Measurements from ENCODE around the gene CPEB2. TPM values are rescaled to one million over a fixed set of nuclear protein-coding genes. Genes with fewer than 3 reads are reported as not detected.

CPEB2 gene
- total and polyA plus RNA-seq, 2 experiments from 2014 or later, result 3.5 to 6.6 TPM

- no peak overlapping the region for H3K4me3 ChIP-seq
- H3K9me3 ChIP-seq (ENCODE audit: low read depth), result no peaks in the 10 kb centered on the region
- no peak overlapping the region for H3K4me2 ChIP-seq (ENCODE audit: unreplicated experiment)
- H3K27ac ChIP-seq, result no peak overlapping the region
- no peak for DNase-seq
- no peaks in the 10 kb centered on the region for H3K27me3 ChIP-seq (replicated peaks; ENCODE audit: insufficient read depth)
- H3K9ac ChIP-seq, result no peak overlapping the region
- in situ Hi-C loops (cut with MboI), result loop anchor here (25.0 kb wide), 2 partner anchors 1135 to 1385 kb away; partner anchors contain the start of gene BOD1L1
- peaks cover 25% of the 10 kb centered on the region for H3K4me1 ChIP-seq (ENCODE audit: insufficient read depth)
- peaks cover 26% of the 10 kb centered on the region for H3K36me3 ChIP-seq (ENCODE audit: low read depth)
- WGBS, 2 experiments (ENCODE audit: low coverage in 1 of 2, low lambda C conversion rate in 2 of 2, missing lambda C conversion rate in 2 of 2), result 77 to 78% methylated on average over 2 of the region's 2 CpGs
- H3F3A ChIP-seq (ENCODE audit: insufficient read depth), result 0 out of 2 replicates have a peak, but pooled peaks cover 10% of the 10 kb centered on the region
- no peak overlapping the region for H2AFZ ChIP-seq
- H4K20me1 ChIP-seq (ENCODE audit: insufficient read depth), result no peaks in the 10 kb centered on the region
- TF ChIP-seq EZH2phosphoT487 (IDR thresholded peaks at IDR 0.05; ENCODE audit: insufficient read depth, low read depth), result no peak
- TF ChIP-seq EZH2 (IDR thresholded peaks at IDR 0.05; ENCODE audit: insufficient read depth, poor library complexity, severe bottlenecking), result no peak
- peaks cover 99% of the 10 kb centered on the region for H3K79me2 ChIP-seq (ENCODE audit: insufficient read depth)
- H3K9me2 ChIP-seq (ENCODE audit: insufficient read depth), result no peaks in the 10 kb centered on the region
Measured at GRCh38 chr4:15021946-15022345, 19.7 kb downstream of the CPEB2 start.

DNA sequence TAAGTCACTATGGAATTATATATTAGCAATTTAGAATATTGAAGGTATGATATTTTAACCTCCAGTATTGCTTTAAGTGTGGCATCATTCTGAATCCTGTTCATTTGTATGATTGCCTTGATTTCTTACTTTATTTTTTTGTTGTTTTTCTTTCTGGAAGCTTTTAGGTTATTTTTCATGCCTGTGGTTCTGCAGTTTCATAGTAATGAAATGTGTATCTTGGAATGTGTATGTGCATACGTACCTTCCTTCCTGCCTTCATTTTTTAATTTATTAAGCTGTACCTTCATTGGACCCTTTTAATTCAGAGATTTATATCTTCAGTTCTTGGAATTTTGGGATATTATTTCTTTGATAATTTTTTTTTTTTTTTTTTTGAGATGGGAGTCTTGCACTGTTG is 22.1 kb downstream of the CPEB2 start:
- Histone ChIP-seq H3K27me3 (replicated peaks; ENCODE audit: insufficient read depth) (no peaks in the 10 kb centered on the region), H3K9me2 (ENCODE audit: insufficient read depth) (no peaks in the 10 kb centered on the region), H3K79me2 (ENCODE audit: insufficient read depth) (peaks cover 100% of the 10 kb centered on the region), H3K4me2 (ENCODE audit: unreplicated experiment) (peak overlapping the region; percentile 13), H3F3A (ENCODE audit: insufficient read depth) (0 out of 2 replicates have a peak, but pooled peaks cover 10% of the 10 kb centered on the region), H3K36me3 (ENCODE audit: low read depth) (peaks cover 7% of the 10 kb centered on the region), H3K9me3 (ENCODE audit: low read depth) (no peaks in the 10 kb centered on the region), H3K4me1 (ENCODE audit: insufficient read depth) (peaks cover 32% of the 10 kb centered on the region), H4K20me1 (ENCODE audit: insufficient read depth) (no peaks in the 10 kb centered on the region), H3K27ac (no peak overlapping the region), H3K9ac (no peak overlapping the region), H2AFZ (no peak overlapping the region), H3K4me3 (no peak overlapping the region)
- in situ Hi-C loops (cut with MboI), result loop anchor here (25.0 kb wide), 2 partner anchors 1137 to 1387 kb away; partner anchors contain the start of gene BOD1L1
- 0% methylated on average over 1 of the region's 1 CpG for WGBS, 2 experiments (ENCODE audit: low coverage in 1 of 2, low lambda C conversion rate in 2 of 2, missing lambda C conversion rate in 2 of 2)
- DNase-seq, result peak; percentile 23
- TF ChIP-seq EZH2 (IDR thresholded peaks at IDR 0.05; ENCODE audit: insufficient read depth, poor library complexity, severe bottlenecking), result no peak
- no peak for TF ChIP-seq EZH2phosphoT487 (IDR thresholded peaks at IDR 0.05; ENCODE audit: insufficient read depth, low read depth)

DNA sequence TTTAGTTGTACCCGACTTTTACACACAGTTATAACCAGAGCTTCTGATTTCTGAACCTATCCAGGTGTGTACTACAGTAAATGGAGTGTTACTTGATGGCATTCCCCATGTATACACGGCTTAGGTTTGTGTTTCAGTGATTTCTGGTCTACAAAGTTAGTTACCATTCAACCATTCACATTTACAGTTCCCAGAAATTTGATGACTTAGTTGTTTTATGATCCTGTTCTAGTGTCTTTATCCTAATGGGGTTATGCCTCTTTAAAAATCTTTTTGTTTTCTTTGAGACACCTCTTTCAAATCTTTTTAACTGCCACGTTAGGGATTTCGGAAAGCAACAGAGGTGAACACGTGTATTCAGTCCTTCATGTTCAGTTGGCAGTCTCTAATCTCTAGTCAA is 23.4 kb downstream of the CPEB2 start:
- H3K4me3 ChIP-seq, result no peak overlapping the region
- 0 out of 2 replicates have a peak, but pooled peaks cover 10% of the 10 kb centered on the region for H3F3A ChIP-seq (ENCODE audit: insufficient read depth)
- in situ Hi-C loops (cut with MboI), result no loop called here
- 84 to 92% methylated on average over 5 of the region's 5 CpGs for WGBS, 2 experiments (ENCODE audit: low coverage in 1 of 2, low lambda C conversion rate in 2 of 2, missing lambda C conversion rate in 2 of 2)
- no peaks in the 10 kb centered on the region for H3K9me3 ChIP-seq (ENCODE audit: low read depth)
- H3K9me2 ChIP-seq (ENCODE audit: insufficient read depth), result no peaks in the 10 kb centered on the region
- TF ChIP-seq EZH2phosphoT487 (IDR thresholded peaks at IDR 0.05; ENCODE audit: insufficient read depth, low read depth), result no peak
- no peak for TF ChIP-seq EZH2 (IDR thresholded peaks at IDR 0.05; ENCODE audit: insufficient read depth, poor library complexity, severe bottlenecking)
- peaks cover 4% of the 10 kb centered on the region for H3K36me3 ChIP-seq (ENCODE audit: low read depth)
- H3K4me1 ChIP-seq (ENCODE audit: insufficient read depth), result peaks cover 32% of the 10 kb centered on the region
- H3K27ac ChIP-seq, result no peak overlapping the region
- H3K4me2 ChIP-seq (ENCODE audit: unreplicated experiment), result no peak overlapping the region
- H3K9ac ChIP-seq, result no peak overlapping the region
- no peaks in the 10 kb centered on the region for H3K27me3 ChIP-seq (replicated peaks; ENCODE audit: insufficient read depth)
- DNase-seq, result no peak
- H3K79me2 ChIP-seq (ENCODE audit: insufficient read depth), result peaks cover 100% of the 10 kb centered on the region
- H2AFZ ChIP-seq, result no peak overlapping the region
- no peaks in the 10 kb centered on the region for H4K20me1 ChIP-seq (ENCODE audit: insufficient read depth)

GRCh38 chr4:15027921-15028435 is 25.7 kb downstream of the CPEB2 start:
- TF ChIP-seq EZH2 (IDR thresholded peaks at IDR 0.05; ENCODE audit: insufficient read depth, poor library complexity, severe bottlenecking) (no peak), EZH2phosphoT487 (IDR thresholded peaks at IDR 0.05; ENCODE audit: insufficient read depth, low read depth) (no peak)
- no peaks in the 10 kb centered on the region for H4K20me1 ChIP-seq (ENCODE audit: insufficient read depth)
- H3F3A ChIP-seq (ENCODE audit: insufficient read depth), result peaks cover 22% of the 10 kb centered on the region; the same call in 1 of the 2 replicates
- no peak overlapping the region for H3K4me2 ChIP-seq (ENCODE audit: unreplicated experiment)
- H3K9me2 ChIP-seq (ENCODE audit: insufficient read depth), result no peaks in the 10 kb centered on the region
- in situ Hi-C loops (cut with MboI), result no loop called here
- WGBS, 2 experiments (ENCODE audit: low coverage in 1 of 2, low lambda C conversion rate in 2 of 2, missing lambda C conversion rate in 2 of 2), result 97 to 100% methylated on average over 1 of the region's 1 CpG
- H3K4me3 ChIP-seq, result no peak overlapping the region
- H3K27ac ChIP-seq, result no peak overlapping the region
- H3K79me2 ChIP-seq (ENCODE audit: insufficient read depth), result peaks cover 94% of the 10 kb centered on the region
- peaks cover 39% of the 10 kb centered on the region for H3K4me1 ChIP-seq (ENCODE audit: insufficient read depth)
- H3K9me3 ChIP-seq (ENCODE audit: low read depth), result no peaks in the 10 kb centered on the region
- no peaks in the 10 kb centered on the region for H3K27me3 ChIP-seq (replicated peaks; ENCODE audit: insufficient read depth)
- DNase-seq, result peak; percentile 7
- H2AFZ ChIP-seq, result no peak overlapping the region
- peaks cover 4% of the 10 kb centered on the region for H3K36me3 ChIP-seq (ENCODE audit: low read depth)
- H3K9ac ChIP-seq, result no peak overlapping the region
